ENCODE measurements around the gene PTPRN2.

The PTPRN2 gene

GRCh38 chr7:157611341-157611740 lies 976.3 kb downstream of the PTPRN2 start:
- DNase-seq (ENCODE audit: low read depth), result no peak
- no peak for TF ChIP-seq CTCF (IDR thresholded peaks at IDR 0.05; ENCODE audit: low read depth, low read length, missing control alignments)
- no peak overlapping the region for H3K4me3 ChIP-seq (ENCODE audit: low read depth, low read length)

- TF ChIP-seq CTCF (IDR thresholded peaks at IDR 0.05; ENCODE audit: low read depth, low read length, missing control alignments), result no peak
- H3K4me3 ChIP-seq (ENCODE audit: low read depth, low read length), result no peak overlapping the region
- no peak for DNase-seq (ENCODE audit: low read depth)
Measured at GRCh38 chr7:157610671-157611295, 976.8 kb downstream of the PTPRN2 start.

GRCh38 chr7:157609932-157610640 lies 977.5 kb downstream of the PTPRN2 start:
- no peak for TF ChIP-seq CTCF (IDR thresholded peaks at IDR 0.05; ENCODE audit: low read depth, low read length, missing control alignments)
- no peak for DNase-seq (ENCODE audit: low read depth)
- no peak overlapping the region for H3K4me3 ChIP-seq (ENCODE audit: low read depth, low read length)

GRCh38 chr7:157609516-157609915 lies 978.1 kb downstream of the PTPRN2 start:
- no peak for DNase-seq (ENCODE audit: low read depth)
- TF ChIP-seq CTCF (IDR thresholded peaks at IDR 0.05; ENCODE audit: low read depth, low read length, missing control alignments), result no peak
- no peak overlapping the region for H3K4me3 ChIP-seq (ENCODE audit: low read depth, low read length)

- no peak for DNase-seq (ENCODE audit: low read depth)
- no peak for TF ChIP-seq CTCF (IDR thresholded peaks at IDR 0.05; ENCODE audit: low read depth, low read length, missing control alignments)
- H3K4me3 ChIP-seq (ENCODE audit: low read depth, low read length), result no peak overlapping the region
Measured at GRCh38 chr7:157607218-157607617, 980.4 kb downstream of the PTPRN2 start.

GRCh38 chr7:157606140-157606539 lies 981.5 kb downstream of the PTPRN2 start:
- no peak for DNase-seq (ENCODE audit: low read depth)
- no peak for TF ChIP-seq CTCF (IDR thresholded peaks at IDR 0.05; ENCODE audit: low read depth, low read length, missing control alignments)
- H3K4me3 ChIP-seq (ENCODE audit: low read depth, low read length), result no peak overlapping the region

GRCh38 chr7:157605638-157606037 lies 982.0 kb downstream of the PTPRN2 start:
- no peak for TF ChIP-seq CTCF (IDR thresholded peaks at IDR 0.05; ENCODE audit: low read depth, low read length, missing control alignments)
- DNase-seq (ENCODE audit: low read depth), result no peak
- no peak overlapping the region for H3K4me3 ChIP-seq (ENCODE audit: low read depth, low read length)
